Endothelial cell of umbilical vein (primary cell): ENCODE measurements around the gene CSNK1D. TPM values are rescaled to one million over a fixed set of nuclear protein-coding genes. Genes with fewer than 3 reads are reported as not detected.

Source experiments
- BruUV-seq: library from RNA; stranded (reverse); fragments of 400-500 nt; replicated peaks from 2 replicates; lab custom pipeline; 2021; lab: Mats Ljungman, UMichigan
- CTCF ChIA-PET: fragments of 300-600, 350-600 bp; sonication (Branson Sonifier 250); formaldehyde crosslinking; loops from one replicate; lab custom pipeline; 2021; ENCODE audit warnings: antibody characterized with exemption, inconsistent platforms; lab: Charles Lee
- POLR2A ChIA-PET: fragments of 300-600, 350-600 bp; sonication (Branson Sonifier 250); formaldehyde crosslinking; loops from one replicate; lab custom pipeline; 2021; ENCODE audit warnings: antibody characterized with exemption, inconsistent platforms; lab: Charles Lee
- DNase-seq: peaks from one replicate; pipeline ENCODE4 v3.0.0-alpha.2; 2011; ENCODE audit warnings: low read depth, low spot score
- FAIRE-seq: peaks from 2 replicates; lab custom pipeline; 2011; peaks lifted over from hg19 to GRCh38; lab: Jason Lieb, UNC
- H2AFZ ChIP-seq: 2 replicates; pipeline ENCODE4 v1.6.0; 2012; ENCODE audit warnings: low read depth, low read length, control low read depth, inconsistent platforms
- H3K27ac ChIP-seq: 2 replicates; pipeline ENCODE4 v1.5.1; 2011; ENCODE audit warnings: low read depth, mild to moderate bottlenecking, control low read depth, low read length, moderate library complexity; ENCODE audit not compliant: insufficient read depth
- H3K27me3 ChIP-seq, 2 experiments: 2 replicates each; pipeline versions ENCODE4 v1.6.0 to v1.6.1; 2011; ENCODE audit warnings: low read length in 2 of 2, mixed read lengths in 1 of 2; ENCODE audit not compliant: control insufficient read depth in 2 of 2, insufficient read depth in 2 of 2
- H3K36me3 ChIP-seq, 2 experiments: 2 replicates in 1 of 2; 3 replicates in 1 of 2; pipeline ENCODE4 v1.5.1; 2011; ENCODE audit warnings: low read length in 2 of 2, mild to moderate bottlenecking in 1 of 2, moderate library complexity in 1 of 2; ENCODE audit not compliant: control insufficient read depth in 2 of 2, insufficient read depth in 2 of 2; ENCODE audit errors: extremely low read depth in 1 of 2
- H3K4me1 ChIP-seq: 3 replicates; pipeline ENCODE4 v1.5.1; 2011; ENCODE audit warnings: mild to moderate bottlenecking, low read length; ENCODE audit not compliant: control insufficient read depth, insufficient read depth; ENCODE audit errors: extremely low read depth
- H3K4me2 ChIP-seq: 2 replicates; pipeline ENCODE4 v1.6.1; 2011; ENCODE audit warnings: low read length, control low read depth, mixed read lengths; ENCODE audit not compliant: insufficient read depth
- H3K4me3 ChIP-seq, 3 experiments: fragments of 200-600 bp in 1 of 3; sonication (generic), shearing (Covaris generic) in 1 of 3; replicated peaks in 1 of 3; 2 replicates each; pipeline ENCODE4 v1.5.1; 2011 to 2016; ENCODE audit warnings: control low read depth in 3 of 3, low read length in 3 of 3, mild to moderate bottlenecking in 2 of 3, inconsistent platforms in 1 of 3, low read depth in 1 of 3, moderate library complexity in 1 of 3; ENCODE audit not compliant: insufficient read depth in 1 of 3
- H3K79me2 ChIP-seq: 2 replicates; pipeline ENCODE4 v1.6.0; 2012; ENCODE audit warnings: low read length, inconsistent platforms; ENCODE audit not compliant: control insufficient read depth, insufficient read depth
- H3K9ac ChIP-seq: replicated peaks from 2 replicates; pipeline ENCODE3; 2011; ENCODE audit warnings: low read length, control low read depth; ENCODE audit not compliant: insufficient read depth; ENCODE audit errors: extremely low read depth
- H3K9me1 ChIP-seq: replicated peaks from 3 replicates; pipeline ENCODE4 v1.6.0; 2011; ENCODE audit warnings: mild to moderate bottlenecking, low read length; ENCODE audit not compliant: control insufficient read depth, insufficient read depth; ENCODE audit errors: extremely low read depth
- H3K9me3 ChIP-seq: replicated peaks from 2 replicates; pipeline ENCODE4 v1.5.1; 2012; ENCODE audit warnings: low read length, inconsistent platforms; ENCODE audit not compliant: control insufficient read depth, insufficient read depth
- H4K20me1 ChIP-seq: replicated peaks from 2 replicates; pipeline ENCODE3; 2011; ENCODE audit warnings: mild to moderate bottlenecking, low read length; ENCODE audit not compliant: control insufficient read depth, insufficient read depth; ENCODE audit errors: extremely low read depth
- GATA2 ChIP-seq: IDR thresholded peaks from 2 replicates; pipeline ENCODE4 v1.7.0; 2011; ENCODE audit warnings: low read depth, mild to moderate bottlenecking, moderate library complexity, mixed read lengths, low read length; ENCODE audit not compliant: insufficient read length, insufficient read depth
- POLR2AphosphoS5 ChIP-seq: IDR thresholded peaks from 2 replicates; pipeline ENCODE4 v1.6.1; 2012; ENCODE audit warnings: low read depth, mild to moderate bottlenecking, control low read depth, low read length, moderate library complexity; ENCODE audit not compliant: insufficient read depth
- dilution Hi-C: fragments of 300-500 bp; cut with MboI; formaldehyde crosslinking; loops from one replicate; pipeline ENCODE4 v1.15.0; 2019; ENCODE audit warnings: low sequenced_read_pairs; ENCODE audit not compliant: extremely low pct_ligation_motif_present
- intact Hi-C: fragments of 100-400 bp; cut with micrococcal nuclease; formaldehyde crosslinking; loops from one replicate; pipeline ENCODE4 v1.10.0; 2022
- polyA plus RNA-seq, 4 experiments: library from polyadenylated mRNA; depleted of rRNA in 3 of 4; stranded (reverse) in 3 of 4; unstranded in 1 of 4; fragments of >200 nt; gene quantifications; 2 replicates each; pipeline versions ENCODE4 v1.2.1 to v1.2.3, GENCODE V29; 2011 to 2012; ENCODE audit warnings: missing spikeins in 1 of 4
- total RNA-seq: library from RNA; stranded (reverse); gene quantifications from 2 replicates; pipeline ENCODE4 v1.2.3, GENCODE V29; 2021

The CSNK1D gene
- total and polyA plus RNA-seq, 2 donors (not counting 3 experiments of a cell fraction or from before 2014, with no cell fraction given), result 127 to 155 TPM

DNA sequence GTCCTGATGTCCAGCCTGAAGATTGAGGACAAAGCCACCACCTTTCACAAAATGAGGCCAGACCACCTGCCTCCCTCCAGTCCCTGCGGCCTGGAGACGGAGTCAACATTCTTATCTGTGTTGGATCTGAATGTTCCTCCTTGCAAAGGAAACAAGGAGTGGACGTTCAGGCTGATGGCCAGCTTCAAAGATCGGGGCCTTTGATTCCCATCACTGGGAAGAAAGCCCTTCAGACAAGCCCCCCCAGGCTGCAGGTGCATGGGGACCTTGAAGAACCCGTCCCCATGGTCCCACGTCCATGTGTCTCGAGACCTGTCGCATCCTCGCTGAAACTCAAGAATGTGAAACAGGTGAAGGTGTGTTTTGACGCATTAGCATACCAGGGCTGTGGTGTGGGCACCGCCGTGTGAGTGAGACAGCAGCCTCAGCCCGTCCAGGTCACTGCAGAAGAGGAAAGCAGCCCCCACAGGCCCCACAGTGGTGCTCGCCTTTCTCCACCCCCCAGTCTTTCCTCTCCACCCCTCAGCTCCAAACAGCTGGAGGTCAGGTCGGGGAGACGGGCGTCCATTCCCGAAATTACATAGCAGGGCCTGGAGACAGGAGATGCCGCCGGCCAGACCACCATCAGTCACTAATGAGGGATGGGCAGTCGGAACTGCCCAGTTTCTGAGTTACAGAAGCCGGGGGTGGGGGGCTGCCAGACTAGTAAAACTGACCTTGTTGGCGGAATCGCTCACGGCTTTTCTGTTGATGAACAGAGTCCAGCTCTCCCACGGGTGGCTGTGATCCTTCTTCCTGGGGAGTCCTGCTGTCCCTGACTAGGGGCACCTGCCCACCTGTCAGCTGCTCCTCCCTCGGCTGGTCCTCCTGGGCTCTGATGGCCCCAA, 877 bp upstream of the CSNK1D start:
- no peak overlapping the region for H3K4me3 ChIP-seq
- TSS peak; percentile 14 for BruUV-seq
- dilution Hi-C loops (no loop called here), intact Hi-C loops (no loop called here)
- peaks cover 5 to 19% of the 10 kb centered on the region in 2 experiments for H3K36me3 ChIP-seq
- DNase-seq (no peak), FAIRE-seq (no peak)
- H2AFZ ChIP-seq, result peak overlapping the region; percentile 85
- peak overlapping the region; percentile 45 for H3K4me2 ChIP-seq
- peaks cover 14% of the 10 kb centered on the region for H3K4me1 ChIP-seq
- ChIA-PET CTCF (interaction anchor here (1.0 to 1.8 kb wide), 5 partner anchors 9 to 244 kb away, joined by 3 to 6 read pairs (median 4); no protein-coding TSS in a partner anchor), POLR2A (interaction anchor here (1.6 kb wide), 1 partner anchor 23 kb away, joined by 3 read pairs; no protein-coding TSS in a partner anchor)
- peaks cover 39% of the 10 kb centered on the region for H3K79me2 ChIP-seq
- no peak for TF ChIP-seq GATA2
- no peaks in the 10 kb centered on the region for H3K9me3 ChIP-seq
- H4K20me1 ChIP-seq, result no peaks in the 10 kb centered on the region
- H3K9me1 ChIP-seq, result no peaks in the 10 kb centered on the region
- H3K27me3 ChIP-seq, result no peaks in the 10 kb centered on the region
- H3K27ac ChIP-seq, result no peak overlapping the region
- H3K9ac ChIP-seq, result no peak overlapping the region

DNA sequence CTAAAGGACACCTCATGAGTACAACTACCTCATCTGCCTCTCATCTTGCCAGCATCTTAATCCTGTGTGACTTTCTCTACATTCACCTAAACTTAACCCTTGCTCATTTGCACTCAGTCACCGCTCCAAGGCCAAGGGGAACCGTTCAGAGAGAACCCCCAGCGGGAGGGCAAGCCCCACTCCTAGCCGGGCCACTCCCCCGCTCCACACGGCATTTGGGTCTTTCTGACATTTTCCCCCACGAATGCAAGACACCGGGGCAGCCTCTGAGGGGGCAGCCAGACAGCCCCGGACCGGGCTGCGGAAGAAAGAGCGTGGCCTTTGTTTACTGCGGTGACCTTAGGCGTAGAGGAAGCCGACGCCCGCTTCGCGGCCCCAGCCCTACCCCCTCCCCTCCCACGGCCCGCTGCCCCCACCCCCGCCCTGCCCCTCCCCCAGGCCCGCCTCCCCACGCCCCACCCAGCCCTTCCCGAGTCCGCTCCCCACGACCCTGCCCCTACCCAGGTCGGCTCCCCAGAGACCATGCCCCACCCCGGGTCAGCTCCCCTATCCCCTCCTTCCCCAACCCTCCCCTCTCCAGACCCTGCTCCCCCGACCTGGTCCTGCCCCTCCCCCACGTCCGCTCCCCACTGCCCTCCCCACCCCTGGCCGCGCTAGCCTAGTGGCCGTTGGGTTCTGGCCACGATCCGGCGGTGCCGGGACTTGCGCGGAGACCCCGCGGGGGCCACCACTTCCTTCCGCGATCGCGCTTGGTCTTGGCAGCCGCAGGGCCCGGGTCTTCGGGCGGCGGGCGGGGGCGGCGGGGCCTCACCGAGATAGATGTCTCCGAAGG, 789 bp downstream of the CSNK1D start:
- Histone ChIP-seq H3K27ac (peak overlapping the region; percentile 92), H3K9me1 (no peaks in the 10 kb centered on the region), H3K9me3 (no peaks in the 10 kb centered on the region), H3K36me3 (peaks cover 5 to 22% of the 10 kb centered on the region in 2 experiments), H2AFZ (no peak overlapping the region), H3K4me1 (peaks cover 18% of the 10 kb centered on the region), H3K9ac (peak overlapping the region; percentile 82), H3K4me2 (peak overlapping the region; percentile 57), H4K20me1 (no peaks in the 10 kb centered on the region), H3K79me2 (peaks cover 55% of the 10 kb centered on the region), H3K27me3 (no peaks in the 10 kb centered on the region), H3K4me3 (peak overlapping the region; percentile 63 to 91 (median 65))
- peak; percentile 2 for TF ChIP-seq POLR2AphosphoS5
- no peak for TF ChIP-seq GATA2
- FAIRE-seq, result peak; percentile 31
- DNase-seq, result no peak
- intact Hi-C loops (loop anchor here (2.0 kb wide), 1 partner anchor 20 kb away; no protein-coding TSS in a partner anchor), dilution Hi-C loops (no loop called here)
- CTCF ChIA-PET, result interaction anchor here (0.8 to 1.8 kb wide), 4 partner anchors 11 to 183 kb away, joined by 4 to 6 read pairs (median 4); no protein-coding TSS in a partner anchor
- no TSS peak for BruUV-seq
- POLR2A ChIA-PET, result interaction anchor here (1.6 kb wide), 1 partner anchor 24 kb away, joined by 3 read pairs; no protein-coding TSS in a partner anchor
